ENCODE measurements around the gene AGL.

DNA sequence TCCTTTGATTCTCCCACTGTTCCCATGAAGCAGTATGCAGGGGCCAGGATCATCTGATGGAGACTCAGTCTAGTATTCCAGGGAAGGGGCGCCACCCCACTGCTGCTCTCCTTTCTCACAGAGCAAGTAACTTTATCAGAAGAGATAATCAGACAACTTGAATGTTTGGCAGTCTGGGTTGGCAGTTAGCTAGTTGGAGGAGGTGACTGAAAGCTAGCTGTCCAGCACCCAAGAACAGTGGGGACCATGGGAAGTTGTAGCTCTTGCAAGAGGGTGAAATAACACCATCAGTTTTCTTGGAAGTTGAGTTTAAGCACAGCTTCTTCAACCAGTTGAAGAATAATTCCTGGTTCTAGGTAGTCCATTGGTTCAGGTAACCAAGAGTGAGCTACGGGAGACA, 22.2 kb upstream of the AGL start:
- TF ChIP-seq POLR2AphosphoS5 (IDR thresholded peaks at IDR 0.05; ENCODE audit: borderline replicate concordance, low read depth, low read length) (no peak), EZH2 (IDR thresholded peaks at IDR 0.05) (no peak)
